Transverse colon (tissue), 4 donors: Measurements from ENCODE around the gene KIAA1328. TPM values are rescaled to one million over a fixed set of nuclear protein-coding genes. Genes with fewer than 3 reads are reported as not detected.

Experiments
- DNase-seq: peaks from one replicate; pipeline ENCODE4 v3.0.0-alpha.2; 2019
- H3K27ac ChIP-seq, 4 donors: fragments of 200-600 bp; sonication (generic); 2 replicates each; pipeline ENCODE4 v1.5.1; 2016 to 2018; ENCODE audit warnings: inconsistent platforms in 4 of 4
- H3K27me3 ChIP-seq: fragments of 200-600 bp; sonication (generic); 2 replicates; pipeline ENCODE4 v1.5.1; 2017; ENCODE audit warnings: inconsistent platforms
- H3K36me3 ChIP-seq, 4 donors: fragments of 200-600 bp; sonication (generic); 2 replicates each; pipeline ENCODE4 v1.5.1; 2017 to 2019; ENCODE audit warnings: inconsistent platforms in 4 of 4
- H3K4me1 ChIP-seq, 4 donors: fragments of 200-600 bp; sonication (generic); 2 replicates each; pipeline ENCODE4 v1.5.1; 2017 to 2020; ENCODE audit warnings: inconsistent platforms in 4 of 4
- H3K4me3 ChIP-seq, 4 donors: fragments of 200-600 bp; sonication (generic); 1 replicate in 1 of 4; 2 replicates in 3 of 4; pipeline versions ENCODE4 v1.5.1 to v1.6.1; 2017 to 2019; ENCODE audit warnings: inconsistent platforms in 4 of 4
- H3K9me3 ChIP-seq, 2 donors: fragments of 200-600 bp; sonication (generic); 2 replicates each; pipeline ENCODE4 v1.5.1; 2017 to 2019; ENCODE audit warnings: inconsistent platforms in 2 of 2
- EP300 ChIP-seq: sonication (generic); formaldehyde crosslinking; IDR thresholded peaks from one replicate; pipeline ENCODE4 v1.6.1; 2017; ENCODE audit warnings: antibody characterized with exemption, low read depth
- POLR2A ChIP-seq: fragments of 450-650 bp; IDR thresholded peaks from one replicate; pipeline ENCODE4 v1.6.1; 2016; ENCODE audit warnings: antibody characterized with exemption, mild to moderate bottlenecking, moderate library complexity
- POLR2AphosphoS5 ChIP-seq, 3 donors: sonication (generic); formaldehyde crosslinking; IDR thresholded peaks; one replicate each; pipeline ENCODE4 v1.6.1; 2016; ENCODE audit warnings: antibody characterized with exemption in 3 of 3
- WGBS, 2 donors: methylation state at CpG; one replicate each; pipeline ENCODE4 v1.1.5; 2018; ENCODE audit warnings: low coverage in 1 of 2; 5-methylcytosine and 5-hydroxymethylcytosine counted together
- in situ Hi-C, 4 donors: fragments of 200-750 bp; cut with MboI; loops; one replicate each; pipeline versions ENCODE4 v1.15.0 to v1.15.1; 2017; ENCODE audit warnings: low sequenced_read_pairs in 3 of 4, low pct_ligation_motif_present in 1 of 4, low pct_unique_long_range_greater_than_20kb in 1 of 4
- intact Hi-C: fragments of 100-400 bp; cut with DNase I; formaldehyde crosslinking; loops from one replicate; pipeline ENCODE4 v1.15.1; 2023; ENCODE audit warnings: low total_unique reads
- total RNA-seq, 4 donors: library from RNA; depleted of rRNA; stranded (reverse); fragments of >200 nt; gene quantifications; one replicate each; pipeline ENCODE4 v1.1.0, GENCODE V29; 2016
- TF ChIP-seq, protein P1 (sequence below), 5 experiments: fragments of 200-600 bp in 3 of 5; fragments of 450-650 bp in 2 of 5; sonication (generic) in 3 of 5; IDR thresholded peaks; 1 replicate in 2 of 5; 2 replicates in 3 of 5; pipeline ENCODE4 v1.5.1; 2016 to 2017; ENCODE audit warnings: antibody characterized with exemption in 5 of 5, inconsistent platforms in 3 of 5, mild to moderate bottlenecking in 2 of 5, moderate library complexity in 1 of 5

KIAA1328 gene
- total RNA-seq, 4 donors from 2014 or later: 3.6 to 14.3 (median 11.3) TPM

DNA sequence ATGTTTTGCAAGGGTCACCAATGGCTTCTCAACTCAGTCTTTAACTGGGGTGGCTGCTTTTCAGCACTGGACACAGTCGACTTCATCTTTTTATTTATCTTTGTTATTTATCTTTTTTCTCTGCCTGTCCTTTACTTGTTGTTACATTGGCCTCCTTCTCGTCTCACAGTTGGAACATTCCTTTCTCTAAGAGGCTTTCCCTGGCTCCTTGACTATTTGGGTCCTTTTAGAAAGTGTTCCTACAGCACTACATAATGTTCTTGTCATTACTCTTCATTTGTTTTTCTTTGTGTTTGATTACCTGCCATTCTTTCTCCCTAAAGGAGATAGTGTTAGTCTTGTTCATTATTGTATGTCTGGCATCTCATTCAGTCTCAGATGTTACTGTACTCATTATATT lies 122.0 kb downstream of the KIAA1328 start:
- DNase-seq: no peak
- Histone ChIP-seq H3K9me3 (no peaks in the 10 kb centered on the region), H3K4me1 (no peaks in the 10 kb centered on the region), H3K27ac (no peak overlapping the region), H3K4me3 (no peak overlapping the region), H3K27me3 (no peaks in the 10 kb centered on the region), H3K36me3 (no peaks in the 10 kb centered on the region)
- intact Hi-C loops (no loop called here), in situ Hi-C loops (no loop called here)
- TF ChIP-seq EP300 (no peak), POLR2A (no peak), POLR2AphosphoS5 (IDR thresholded peaks at IDR 0.05) (no peak)
- TF ChIP-seq, protein P1, sequence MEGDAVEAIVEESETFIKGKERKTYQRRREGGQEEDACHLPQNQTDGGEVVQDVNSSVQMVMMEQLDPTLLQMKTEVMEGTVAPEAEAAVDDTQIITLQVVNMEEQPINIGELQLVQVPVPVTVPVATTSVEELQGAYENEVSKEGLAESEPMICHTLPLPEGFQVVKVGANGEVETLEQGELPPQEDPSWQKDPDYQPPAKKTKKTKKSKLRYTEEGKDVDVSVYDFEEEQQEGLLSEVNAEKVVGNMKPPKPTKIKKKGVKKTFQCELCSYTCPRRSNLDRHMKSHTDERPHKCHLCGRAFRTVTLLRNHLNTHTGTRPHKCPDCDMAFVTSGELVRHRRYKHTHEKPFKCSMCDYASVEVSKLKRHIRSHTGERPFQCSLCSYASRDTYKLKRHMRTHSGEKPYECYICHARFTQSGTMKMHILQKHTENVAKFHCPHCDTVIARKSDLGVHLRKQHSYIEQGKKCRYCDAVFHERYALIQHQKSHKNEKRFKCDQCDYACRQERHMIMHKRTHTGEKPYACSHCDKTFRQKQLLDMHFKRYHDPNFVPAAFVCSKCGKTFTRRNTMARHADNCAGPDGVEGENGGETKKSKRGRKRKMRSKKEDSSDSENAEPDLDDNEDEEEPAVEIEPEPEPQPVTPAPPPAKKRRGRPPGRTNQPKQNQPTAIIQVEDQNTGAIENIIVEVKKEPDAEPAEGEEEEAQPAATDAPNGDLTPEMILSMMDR (IDR thresholded peaks at IDR 0.05): no peak
- 68 to 69% methylated on average over 2 of the region's 2 CpGs for WGBS, 2 donors

DNA sequence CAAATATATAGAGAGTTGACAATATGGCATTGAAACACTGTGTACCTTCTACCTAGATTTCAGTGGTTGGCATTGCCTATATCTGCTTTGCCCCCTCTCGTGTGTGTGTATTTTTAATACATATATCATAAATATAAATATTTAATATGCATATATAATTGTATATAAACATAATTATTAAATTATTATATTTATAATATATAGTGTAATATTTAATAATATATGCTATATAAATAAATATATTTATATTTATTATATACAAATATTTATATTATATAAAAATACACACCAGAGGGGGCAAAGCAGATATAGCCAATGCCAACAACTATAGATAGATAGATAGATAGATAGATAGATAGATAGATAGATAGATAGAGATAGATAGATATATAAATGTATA lies 124.1 kb downstream of the KIAA1328 start:
- intact Hi-C loops: no loop called here
- Histone ChIP-seq H3K4me3 (no peak overlapping the region), H3K27me3 (no peaks in the 10 kb centered on the region), H3K4me1 (no peaks in the 10 kb centered on the region), H3K36me3 (no peaks in the 10 kb centered on the region), H3K27ac (no peak overlapping the region), H3K9me3 (no peaks in the 10 kb centered on the region)
- DNase-seq: no peak
- WGBS, 2 donors: 81 to 87% methylated on average over 1 of the region's 1 CpG
- TF ChIP-seq POLR2AphosphoS5 (IDR thresholded peaks at IDR 0.05) (no peak), POLR2A (no peak), EP300 (no peak)
- TF ChIP-seq, protein P1 (IDR thresholded peaks at IDR 0.05): no peak
- in situ Hi-C loops: no loop called here

GRCh38 chr18:36960038-36960437 lies 131.1 kb downstream of the KIAA1328 start:
- no peak overlapping the region for H3K4me3 ChIP-seq
- intact Hi-C loops: no loop called here
- WGBS, 2 donors: 92% methylated on average over 9 of the region's 9 CpGs; no CpG with 5 or more reads in 1 of the 2 donors
- no peaks in the 10 kb centered on the region for H3K4me1 ChIP-seq
- DNase-seq: no peak
- in situ Hi-C loops: no loop called here
- TF ChIP-seq EP300: no peak
- TF ChIP-seq POLR2A: no peak
- TF ChIP-seq, protein P1 (IDR thresholded peaks at IDR 0.05): no peak
- no peak for TF ChIP-seq POLR2AphosphoS5 (IDR thresholded peaks at IDR 0.05)
- H3K9me3 ChIP-seq: no peaks in the 10 kb centered on the region
- peaks cover 0 to 14% (median 0%) of the 10 kb centered on the region in 4 donors for H3K36me3 ChIP-seq
- no peak overlapping the region for H3K27ac ChIP-seq
- H3K27me3 ChIP-seq: no peaks in the 10 kb centered on the region

DNA sequence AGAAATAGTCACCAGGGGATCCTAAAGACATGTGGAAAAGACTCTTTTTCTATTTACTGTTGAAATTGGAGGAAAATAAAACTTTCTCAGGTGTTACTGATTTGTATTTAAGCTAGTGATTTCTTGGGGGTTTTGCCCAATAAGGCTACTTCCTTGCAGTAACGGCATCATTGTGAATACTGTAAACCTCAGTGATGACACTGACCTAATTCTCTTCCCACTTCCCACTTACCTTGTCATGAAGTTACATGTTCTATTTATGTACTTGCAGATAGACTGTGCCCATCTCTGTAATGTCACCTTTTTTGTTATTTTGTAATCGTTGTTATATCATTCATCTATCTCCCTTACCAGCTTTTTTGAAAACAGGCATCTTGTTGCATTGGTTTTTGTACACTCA lies 134.5 kb downstream of the KIAA1328 start:
- TF ChIP-seq POLR2AphosphoS5 (IDR thresholded peaks at IDR 0.05): no peak
- TF ChIP-seq, protein P1 (IDR thresholded peaks at IDR 0.05): no peak
- no peak for TF ChIP-seq POLR2A
- TF ChIP-seq EP300: no peak
- in situ Hi-C loops (no loop called here), intact Hi-C loops (no loop called here)
- Histone ChIP-seq H3K27ac (no peak overlapping the region), H3K9me3 (peaks cover 0 to 8% of the 10 kb centered on the region in 2 donors), H3K36me3 (peaks cover 0 to 14% (median 0%) of the 10 kb centered on the region in 4 donors), H3K4me3 (no peak overlapping the region), H3K27me3 (no peaks in the 10 kb centered on the region), H3K4me1 (no peaks in the 10 kb centered on the region)
- 81 to 92% methylated on average over 2 of the region's 2 CpGs for whole genome bisulfite sequencing, 2 donors
- DNase-seq: no peak
